ENCODE results near the gene FBXL5. TPM values are rescaled to one million over a fixed set of nuclear protein-coding genes. Genes with fewer than 3 reads are reported as not detected.

Gene FBXL5
- total and polyA plus RNA-seq, 2 donors (not counting 1 experiment from before 2014, with no cell fraction given) = 52.9 to 131 TPM

DNA sequence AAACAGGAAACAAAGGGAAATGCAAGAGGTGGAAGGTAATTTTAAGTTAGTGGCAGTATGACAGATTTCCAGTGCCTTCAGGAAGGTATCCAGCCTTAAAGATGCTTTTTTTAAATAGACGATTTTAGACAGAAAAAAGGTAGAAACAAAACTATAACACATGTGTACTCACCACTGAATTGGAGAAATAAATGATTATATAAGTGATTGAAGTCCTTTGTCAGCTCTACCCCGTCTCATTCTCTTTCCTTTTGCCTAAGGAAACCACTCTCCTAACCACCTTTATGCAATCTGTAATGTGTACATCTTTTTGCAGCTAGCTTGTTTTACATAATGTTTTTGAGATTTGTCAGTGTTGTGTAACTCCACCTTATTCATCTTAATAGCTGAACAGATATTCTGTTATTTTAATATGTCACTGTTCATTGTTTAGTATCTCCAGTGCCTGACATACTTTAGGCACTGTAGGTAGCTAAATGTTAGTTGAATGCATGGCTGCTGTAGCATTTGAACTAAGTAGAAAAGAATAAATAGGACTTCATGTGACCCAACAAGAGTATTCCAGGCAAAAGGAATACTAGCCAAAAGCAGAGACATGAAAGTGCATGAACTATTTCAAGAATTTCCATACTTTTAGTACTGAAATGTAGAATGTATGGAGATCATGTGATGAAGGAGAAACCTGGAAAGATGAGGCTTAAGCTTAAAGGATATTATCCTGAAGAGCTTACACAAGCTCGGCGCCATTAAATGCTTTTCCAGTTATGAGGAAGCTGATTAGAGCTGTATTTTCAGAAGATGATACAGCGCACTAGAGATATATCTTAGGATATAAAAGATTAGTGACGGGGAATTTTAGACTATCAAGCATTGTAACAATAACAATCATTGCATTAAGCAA, 27.3 kb upstream of the FBXL5 start:
- H3K9me3 ChIP-seq (ENCODE audit: control insufficient read depth, insufficient read depth, low read depth, low read length) = no peaks in the 10 kb centered on the region
- TF ChIP-seq, protein P1, sequence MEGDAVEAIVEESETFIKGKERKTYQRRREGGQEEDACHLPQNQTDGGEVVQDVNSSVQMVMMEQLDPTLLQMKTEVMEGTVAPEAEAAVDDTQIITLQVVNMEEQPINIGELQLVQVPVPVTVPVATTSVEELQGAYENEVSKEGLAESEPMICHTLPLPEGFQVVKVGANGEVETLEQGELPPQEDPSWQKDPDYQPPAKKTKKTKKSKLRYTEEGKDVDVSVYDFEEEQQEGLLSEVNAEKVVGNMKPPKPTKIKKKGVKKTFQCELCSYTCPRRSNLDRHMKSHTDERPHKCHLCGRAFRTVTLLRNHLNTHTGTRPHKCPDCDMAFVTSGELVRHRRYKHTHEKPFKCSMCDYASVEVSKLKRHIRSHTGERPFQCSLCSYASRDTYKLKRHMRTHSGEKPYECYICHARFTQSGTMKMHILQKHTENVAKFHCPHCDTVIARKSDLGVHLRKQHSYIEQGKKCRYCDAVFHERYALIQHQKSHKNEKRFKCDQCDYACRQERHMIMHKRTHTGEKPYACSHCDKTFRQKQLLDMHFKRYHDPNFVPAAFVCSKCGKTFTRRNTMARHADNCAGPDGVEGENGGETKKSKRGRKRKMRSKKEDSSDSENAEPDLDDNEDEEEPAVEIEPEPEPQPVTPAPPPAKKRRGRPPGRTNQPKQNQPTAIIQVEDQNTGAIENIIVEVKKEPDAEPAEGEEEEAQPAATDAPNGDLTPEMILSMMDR (conservative IDR thresholded peaks at IDR 0.05 in 1 of 2, IDR thresholded peaks at IDR 0.05 in 1 of 2; ENCODE audit: low read depth in 1 of 2, low read length in 2 of 2) = no peak
- TF ChIP-seq EZH2 (IDR thresholded peaks at IDR 0.05; ENCODE audit: low read length, missing control alignments) = no peak
- peaks cover 3% of the 10 kb centered on the region for H3K36me3 ChIP-seq (ENCODE audit: control insufficient read depth, insufficient read depth, low read length)
- peak overlapping the region; percentile 92 for H3K27ac ChIP-seq (ENCODE audit: insufficient read depth, low read length)
- peak overlapping the region; percentile 83 for H3K4me2 ChIP-seq (ENCODE audit: extremely low read depth, insufficient read depth, low read length)
- no peaks in the 10 kb centered on the region for H4K20me1 ChIP-seq (ENCODE audit: control insufficient read depth, extremely low read depth, insufficient read depth, low read length)
- peak overlapping the region; percentile 89 for H3K9ac ChIP-seq (ENCODE audit: insufficient read depth, low read length)
- H3K4me1 ChIP-seq (ENCODE audit: control insufficient read depth, extremely low read depth, insufficient read depth, low read length) = peaks cover 9% of the 10 kb centered on the region
- H3K4me3 ChIP-seq (replicated peaks in 1 of 4; ENCODE audit: control extremely low read depth in 1 of 4, insufficient read depth in 1 of 4, low read depth in 3 of 4, low read length in 4 of 4) = peak overlapping the region; percentile 80 to 96 (median 82)
- no peak for DNase-seq (ENCODE audit: low read depth in 2 of 2)
- H3K79me2 ChIP-seq (ENCODE audit: control insufficient read depth, insufficient read depth, low read length) = peaks cover 72% of the 10 kb centered on the region
- no peak overlapping the region for H2AFZ ChIP-seq (ENCODE audit: low read length)
- no peaks in the 10 kb centered on the region for H3K27me3 ChIP-seq (ENCODE audit: control insufficient read depth, insufficient read depth, low read length)

DNA sequence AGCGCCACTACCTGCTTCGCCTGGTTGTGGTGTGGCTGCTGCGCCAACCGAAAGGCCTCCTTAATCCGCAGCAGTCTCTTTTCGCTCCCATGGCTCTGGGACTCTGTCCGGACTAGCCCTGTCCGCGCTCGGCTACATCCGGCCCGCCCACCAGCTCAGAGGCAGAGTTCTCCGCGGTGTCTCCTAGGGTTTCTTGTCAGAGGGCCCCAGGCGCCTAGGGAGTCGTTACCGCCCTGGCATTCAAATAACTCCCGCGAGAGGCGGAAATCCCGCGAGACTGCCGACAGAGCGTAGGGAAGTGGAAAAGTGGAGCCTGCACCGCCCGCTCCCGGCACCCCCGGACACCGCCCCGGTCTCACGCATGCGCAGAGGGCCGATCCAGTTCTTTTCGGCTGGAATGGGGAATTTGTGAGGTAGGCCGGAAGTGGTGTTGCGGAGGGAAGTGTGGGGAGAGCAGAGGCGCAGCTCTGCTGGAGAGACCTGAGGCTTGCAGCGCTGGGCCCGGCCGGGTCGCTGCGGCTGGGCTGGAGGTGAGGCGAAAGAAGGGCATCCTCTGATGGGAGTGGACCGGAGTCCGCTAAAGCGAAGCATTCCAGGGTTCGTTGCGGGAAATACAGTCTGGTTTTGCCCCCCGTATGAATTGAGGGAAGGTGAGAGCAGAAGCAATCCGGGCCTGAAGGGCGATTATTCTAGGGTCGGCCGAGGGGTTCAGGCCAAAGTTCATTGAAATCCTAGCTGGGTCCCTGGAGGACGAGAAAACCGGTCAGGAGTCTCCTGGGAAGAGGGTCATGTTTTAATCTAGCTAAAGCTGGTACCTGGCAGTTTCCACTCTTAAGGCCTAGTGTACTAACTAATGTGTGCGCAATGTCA, 26.4 kb upstream of the FBXL5 start, which contains the start of gene FAM200B:
Gene FAM200B, plus strand, starts transcription at position 456 of the 870 bp plus-strand sequence. CDS start 5,151 bp downstream, outside the sequence.
- H3K36me3 ChIP-seq (ENCODE audit: control insufficient read depth, insufficient read depth, low read length) = peaks cover 3% of the 10 kb centered on the region
- DNase-seq (ENCODE audit: low read depth in 2 of 2) = peak; percentile 97 to 98
- peak within 1 kb of the TSS; percentile 92 for H3K27ac ChIP-seq (ENCODE audit: insufficient read depth, low read length)
- H3K4me1 ChIP-seq (ENCODE audit: control insufficient read depth, extremely low read depth, insufficient read depth, low read length) = peaks cover 15% of the 10 kb centered on the region
- H3K9ac ChIP-seq (ENCODE audit: insufficient read depth, low read length) = peak within 1 kb of the TSS; percentile 89
- no peaks in the 10 kb centered on the region for H3K9me3 ChIP-seq (ENCODE audit: control insufficient read depth, insufficient read depth, low read depth, low read length)
- H3K4me2 ChIP-seq (ENCODE audit: extremely low read depth, insufficient read depth, low read length) = peak within 1 kb of the TSS; percentile 83
- no peak for TF ChIP-seq EZH2 (IDR thresholded peaks at IDR 0.05; ENCODE audit: low read length, missing control alignments)
- TF ChIP-seq, protein P1 (conservative IDR thresholded peaks at IDR 0.05 in 1 of 2, IDR thresholded peaks at IDR 0.05 in 1 of 2; ENCODE audit: low read depth in 1 of 2, low read length in 2 of 2) = peak in 1 of 2 donors; percentile 2
- peak within 1 kb of the TSS; percentile 83 to 96 (median 88) for H3K4me3 ChIP-seq (replicated peaks in 1 of 4; ENCODE audit: control extremely low read depth in 1 of 4, insufficient read depth in 1 of 4, low read depth in 3 of 4, low read length in 4 of 4)
- no peaks in the 10 kb centered on the region for H4K20me1 ChIP-seq (ENCODE audit: control insufficient read depth, extremely low read depth, insufficient read depth, low read length)
- H3K27me3 ChIP-seq (ENCODE audit: control insufficient read depth, insufficient read depth, low read length) = no peaks in the 10 kb centered on the region
- H2AFZ ChIP-seq (ENCODE audit: low read length) = peak within 1 kb of the TSS; percentile 56
- peaks cover 80% of the 10 kb centered on the region for H3K79me2 ChIP-seq (ENCODE audit: control insufficient read depth, insufficient read depth, low read length)

DNA sequence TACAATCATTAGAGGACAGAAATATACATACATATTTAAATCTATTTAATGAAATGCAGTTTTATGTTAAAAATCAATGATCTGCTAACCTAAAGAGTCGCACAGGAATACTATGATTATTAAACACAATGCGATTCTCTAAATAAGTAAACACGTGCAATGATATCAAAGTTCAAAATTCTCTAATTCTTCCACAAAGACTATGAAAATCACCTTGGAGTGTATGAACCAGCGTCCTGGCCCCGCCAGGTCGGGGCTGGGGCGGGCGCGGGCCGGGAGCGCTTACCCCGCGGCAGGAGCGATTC, 25.9 kb upstream of the FBXL5 start:
- Histone ChIP-seq H3K4me3 (replicated peaks in 1 of 4; ENCODE audit: control extremely low read depth in 1 of 4, insufficient read depth in 1 of 4, low read depth in 3 of 4, low read length in 4 of 4) (peak overlapping the region; percentile 83 to 90 (median 87)), H3K4me2 (ENCODE audit: extremely low read depth, insufficient read depth, low read length) (peak overlapping the region; percentile 77), H3K9me3 (ENCODE audit: control insufficient read depth, insufficient read depth, low read depth, low read length) (no peaks in the 10 kb centered on the region), H3K36me3 (ENCODE audit: control insufficient read depth, insufficient read depth, low read length) (no peaks in the 10 kb centered on the region), H2AFZ (ENCODE audit: low read length) (peak overlapping the region; percentile 38), H3K9ac (ENCODE audit: insufficient read depth, low read length) (peak overlapping the region; percentile 75), H3K79me2 (ENCODE audit: control insufficient read depth, insufficient read depth, low read length) (peaks cover 83% of the 10 kb centered on the region), H3K27me3 (ENCODE audit: control insufficient read depth, insufficient read depth, low read length) (no peaks in the 10 kb centered on the region), H3K4me1 (ENCODE audit: control insufficient read depth, extremely low read depth, insufficient read depth, low read length) (peaks cover 15% of the 10 kb centered on the region), H4K20me1 (ENCODE audit: control insufficient read depth, extremely low read depth, insufficient read depth, low read length) (no peaks in the 10 kb centered on the region), H3K27ac (ENCODE audit: insufficient read depth, low read length) (peak overlapping the region; percentile 84)
- TF ChIP-seq, protein P1 (conservative IDR thresholded peaks at IDR 0.05 in 1 of 2, IDR thresholded peaks at IDR 0.05 in 1 of 2; ENCODE audit: low read depth in 1 of 2, low read length in 2 of 2) = no peak
- no peak for TF ChIP-seq EZH2 (IDR thresholded peaks at IDR 0.05; ENCODE audit: low read length, missing control alignments)
- no peak for DNase-seq (ENCODE audit: low read depth in 2 of 2)

Measured in fibroblast of lung (primary cell).